Activated CD8-positive, alpha-beta memory T cell treated with anti-CD3 and anti-CD28 coated beads, Interleukin-2, amount 10 ng/mL, durations not matched to agents 7 days and 5 days (primary cell): ENCODE data around the gene NUB1. TPM values are rescaled to one million over a fixed set of nuclear protein-coding genes. Genes with fewer than 3 reads are reported as not detected.
"Not testable (repeated sequence)": the region's sequence is repeated elsewhere in the genome, so short reads cannot be mapped to it uniquely, and the experiment has no call there.

Experiments
- ATAC-seq: fragments of 150-1000 bp; cut with Tn5 transposase; one replicate; pipeline ENCODE4 v1.10.0; 2021; ENCODE audit warnings: moderate library complexity
- CTCF ChIA-PET: fragments of 350-600 bp; sonication (Branson Sonifier 250); formaldehyde crosslinking; loops from one replicate; lab custom pipeline; 2021; ENCODE audit warnings: antibody characterized with exemption; lab: Charles Lee
- DNase-seq: peaks from one replicate; pipeline ENCODE4 v3.0.0-alpha.2; 2020
- H3K27ac Mint-ChIP-seq: one replicate; pipeline ENCODE4 v1.8.0; 2021; ENCODE audit warnings: mild to moderate bottlenecking, mixed read lengths
- H3K27me3 Mint-ChIP-seq: one replicate; pipeline ENCODE4 v1.8.0; 2021; ENCODE audit warnings: mixed read lengths
- H3K36me3 Mint-ChIP-seq: one replicate; pipeline ENCODE4 v1.8.0; 2021; ENCODE audit warnings: mild to moderate bottlenecking, mixed read lengths
- H3K4me1 Mint-ChIP-seq: one replicate; pipeline ENCODE4 v1.8.0; 2021; ENCODE audit warnings: mixed read lengths
- H3K4me3 Mint-ChIP-seq: one replicate; pipeline ENCODE4 v1.8.0; 2021; ENCODE audit warnings: mild to moderate bottlenecking, moderate library complexity, mixed read lengths
- H3K9me3 Mint-ChIP-seq: one replicate; pipeline ENCODE4 v1.8.0; 2022; ENCODE audit warnings: low read depth, mixed read lengths
- total RNA-seq, 2 experiments: library from RNA; stranded (reverse); gene quantifications; one replicate each; pipeline ENCODE4 v1.2.3, GENCODE V29; 2021

NUB1 gene, protein sequence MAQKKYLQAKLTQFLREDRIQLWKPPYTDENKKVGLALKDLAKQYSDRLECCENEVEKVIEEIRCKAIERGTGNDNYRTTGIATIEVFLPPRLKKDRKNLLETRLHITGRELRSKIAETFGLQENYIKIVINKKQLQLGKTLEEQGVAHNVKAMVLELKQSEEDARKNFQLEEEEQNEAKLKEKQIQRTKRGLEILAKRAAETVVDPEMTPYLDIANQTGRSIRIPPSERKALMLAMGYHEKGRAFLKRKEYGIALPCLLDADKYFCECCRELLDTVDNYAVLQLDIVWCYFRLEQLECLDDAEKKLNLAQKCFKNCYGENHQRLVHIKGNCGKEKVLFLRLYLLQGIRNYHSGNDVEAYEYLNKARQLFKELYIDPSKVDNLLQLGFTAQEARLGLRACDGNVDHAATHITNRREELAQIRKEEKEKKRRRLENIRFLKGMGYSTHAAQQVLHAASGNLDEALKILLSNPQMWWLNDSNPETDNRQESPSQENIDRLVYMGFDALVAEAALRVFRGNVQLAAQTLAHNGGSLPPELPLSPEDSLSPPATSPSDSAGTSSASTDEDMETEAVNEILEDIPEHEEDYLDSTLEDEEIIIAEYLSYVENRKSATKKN
- total RNA-seq, result 10 to 100 TPM; 71.3 to 73.3 TPM

DNA sequence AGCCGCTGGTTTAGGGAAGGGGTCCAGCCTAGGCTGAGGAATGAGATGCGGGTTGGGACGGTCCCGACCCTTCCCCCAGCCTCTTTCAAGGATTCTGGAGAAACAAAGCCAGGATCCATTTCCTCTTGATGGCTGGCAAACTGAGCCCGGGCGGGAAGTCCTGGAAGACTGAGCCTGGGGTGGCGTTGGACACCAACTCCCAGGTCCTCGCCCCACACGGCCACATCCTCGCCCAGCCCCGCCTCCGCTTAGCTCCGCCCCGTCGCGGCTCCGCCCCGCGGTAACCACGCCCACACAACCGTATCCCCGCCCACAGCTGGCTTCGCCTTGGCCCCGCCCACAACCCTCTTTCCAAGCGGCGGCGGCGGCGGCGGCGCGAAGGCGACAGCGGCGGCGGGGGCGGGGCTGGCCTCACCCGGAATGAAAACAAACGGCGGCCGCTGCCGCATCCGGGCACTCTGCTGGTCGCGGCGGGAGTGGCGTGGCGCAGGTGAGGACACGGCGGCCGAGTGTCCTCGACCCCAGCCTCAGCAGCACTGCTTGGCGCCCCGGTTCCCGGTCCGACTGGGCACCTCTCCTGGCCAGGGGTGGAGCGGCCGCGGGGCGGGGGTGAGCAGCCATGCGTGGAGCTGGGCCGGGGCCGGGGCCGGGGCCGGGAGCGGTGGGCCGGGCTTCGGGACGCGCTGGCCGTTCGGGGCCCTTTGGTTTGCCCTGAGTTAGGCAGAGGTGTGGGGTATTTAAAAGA is at the start of gene NUB1:
Gene NUB1 (plus strand): TSS at position 456 of the 745 bp plus-strand sequence. CDS start 3,538 bp downstream, outside the sequence.
- Mint-ChIP-seq H3K9me3 (peaks cover 2% of the 10 kb centered on the region), H3K27ac (peak within 1 kb of the TSS; percentile 97), H3K27me3 (no peaks in the 10 kb centered on the region), H3K4me3 (peak within 1 kb of the TSS; percentile 79), H3K4me1 (peaks cover 35% of the 10 kb centered on the region), H3K36me3 (peaks cover 27% of the 10 kb centered on the region)
- DNase-seq, result peak; percentile 94
- ATAC-seq, result peak; percentile 83
- CTCF ChIA-PET, result interaction anchor here (0.9 to 8.9 kb wide), 10 partner anchors 9 to 95 kb away, joined by 3 to 104 read pairs (median 4); no protein-coding TSS in a partner anchor

DNA sequence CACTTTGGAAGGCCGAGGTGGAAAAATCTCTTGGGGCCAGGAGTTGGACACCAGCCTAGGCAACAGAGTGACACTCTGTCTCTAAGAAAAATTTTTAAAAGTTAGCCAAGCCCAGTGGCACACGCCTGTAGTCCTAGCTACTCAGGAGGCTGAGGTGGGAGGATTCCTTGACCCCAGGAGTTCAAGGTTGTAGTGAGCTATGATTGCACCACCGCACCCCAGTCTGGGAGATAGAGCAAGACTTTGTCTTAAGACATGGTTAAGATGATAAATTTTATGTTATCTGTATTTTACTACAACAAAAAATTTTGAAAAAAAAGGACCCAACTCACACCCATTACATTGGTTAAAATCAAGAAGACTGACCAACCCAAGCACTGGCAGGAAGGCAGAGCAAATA is 48.8 kb upstream of the NUB1 start:
- Mint-ChIP-seq H3K27ac (no peak overlapping the region), H3K4me3 (no peak overlapping the region), H3K4me1 (no peaks in the 10 kb centered on the region), H3K36me3 (no peaks in the 10 kb centered on the region), H3K9me3 (no peaks in the 10 kb centered on the region), H3K27me3 (peaks cover 25% of the 10 kb centered on the region)
- no peak for ATAC-seq
- no peak for DNase-seq
- CTCF ChIA-PET, result no interaction called here

DNA sequence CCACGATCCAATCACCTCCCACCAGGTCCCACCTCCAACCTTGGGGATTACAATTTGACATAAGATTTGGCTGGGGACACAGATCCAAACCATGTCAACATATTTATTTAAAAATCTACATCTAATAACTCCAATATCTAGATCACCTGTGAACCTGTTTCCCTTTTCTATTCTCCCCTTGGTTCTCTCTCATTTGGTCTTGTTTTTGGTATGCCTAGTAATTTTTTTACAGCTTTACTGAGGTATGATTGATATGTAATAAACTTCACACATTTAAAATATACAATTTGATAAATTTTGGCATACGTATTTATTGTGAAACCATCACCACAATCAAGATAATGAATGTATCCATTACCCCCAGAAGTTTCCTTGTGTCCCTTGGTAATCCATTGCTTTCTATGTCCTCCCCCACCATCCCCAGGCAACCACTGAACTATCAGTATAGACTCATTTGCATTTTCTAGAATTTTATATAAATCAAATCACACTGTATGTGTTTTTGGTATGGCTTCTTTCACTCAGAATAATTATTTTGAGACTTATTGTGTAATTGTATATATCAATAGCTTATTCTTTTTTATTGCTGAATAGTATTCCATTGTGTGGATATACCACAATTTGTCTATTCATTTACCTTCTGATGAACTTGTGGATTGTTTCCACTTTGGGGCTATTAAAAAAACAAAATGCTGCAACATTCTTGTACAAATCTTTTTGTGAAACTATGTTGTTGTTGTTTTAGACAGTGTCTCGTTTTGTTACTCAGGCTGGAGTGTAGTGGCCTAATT is 45.2 kb upstream of the NUB1 start:
- Mint-ChIP-seq H3K4me3 (no peak overlapping the region), H3K27ac (no peak overlapping the region), H3K4me1 (no peaks in the 10 kb centered on the region), H3K36me3 (no peaks in the 10 kb centered on the region), H3K9me3 (peaks cover 2% of the 10 kb centered on the region), H3K27me3 (peaks cover 34% of the 10 kb centered on the region)
- DNase-seq (no peak), ATAC-seq (no peak)
- CTCF ChIA-PET, result interaction anchor here (0.9 to 1.1 kb wide), 3 partner anchors 10 to 173 kb away, joined by 3 to 5 read pairs (median 4); no protein-coding TSS in a partner anchor

DNA sequence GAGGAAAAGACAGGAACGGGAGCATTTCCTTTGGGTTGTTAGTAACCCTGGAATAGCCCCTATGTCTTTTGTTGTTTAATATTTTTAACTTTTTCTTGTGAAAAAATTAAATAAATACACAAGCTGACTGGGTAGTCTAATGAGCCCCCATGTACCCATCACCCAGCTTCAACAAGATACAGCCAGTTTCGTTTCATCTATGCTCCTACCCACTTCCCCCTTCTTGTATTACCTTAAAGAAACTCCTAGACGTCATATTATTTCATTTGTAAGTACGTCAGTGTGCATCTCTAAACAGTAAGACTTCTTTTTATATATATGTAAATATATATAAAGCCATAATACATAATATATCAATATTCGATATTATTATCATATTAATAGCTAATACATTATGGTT is 42.8 kb upstream of the NUB1 start:
- DNase-seq (no peak), ATAC-seq (no peak)
- CTCF ChIA-PET, result interaction anchor here (1.2 kb wide), 1 partner anchor 54 kb away, joined by 4 read pairs; no protein-coding TSS in a partner anchor
- Mint-ChIP-seq H3K36me3 (no peaks in the 10 kb centered on the region), H3K4me3 (no peak overlapping the region), H3K9me3 (peaks cover 2% of the 10 kb centered on the region), H3K4me1 (peaks cover 3% of the 10 kb centered on the region), H3K27ac (no peak overlapping the region), H3K27me3 (peaks cover 37% of the 10 kb centered on the region)

DNA sequence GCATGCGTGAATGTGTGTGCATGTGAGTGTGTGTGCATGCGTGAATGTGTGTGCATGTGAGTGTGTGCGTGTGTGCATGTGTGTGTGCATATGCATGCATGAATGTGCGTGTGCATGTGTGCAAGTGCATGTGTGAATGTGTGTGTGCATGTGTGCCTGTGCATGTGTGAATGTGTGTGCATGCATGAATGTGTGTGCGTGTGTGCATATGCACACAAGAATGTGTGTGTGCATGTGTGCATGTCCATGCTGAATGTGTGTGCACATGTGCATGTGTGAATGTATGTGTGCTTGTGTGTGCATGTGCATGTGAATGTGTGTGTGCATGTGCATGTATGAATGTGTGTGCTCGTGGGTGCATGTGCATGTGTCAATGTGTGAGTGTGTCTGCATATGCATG is 42.1 kb upstream of the NUB1 start:
- DNase-seq (no peak), ATAC-seq (no peak)
- Mint-ChIP-seq H3K4me1 (peaks cover 3% of the 10 kb centered on the region), H3K4me3 (no peak overlapping the region), H3K27me3 (peaks cover 31% of the 10 kb centered on the region), H3K36me3 (no peaks in the 10 kb centered on the region), H3K27ac (no peak overlapping the region), H3K9me3 (peaks cover 2% of the 10 kb centered on the region)
- CTCF ChIA-PET, result interaction anchor here (1.2 kb wide), 1 partner anchor 55 kb away, joined by 4 read pairs; no protein-coding TSS in a partner anchor

DNA sequence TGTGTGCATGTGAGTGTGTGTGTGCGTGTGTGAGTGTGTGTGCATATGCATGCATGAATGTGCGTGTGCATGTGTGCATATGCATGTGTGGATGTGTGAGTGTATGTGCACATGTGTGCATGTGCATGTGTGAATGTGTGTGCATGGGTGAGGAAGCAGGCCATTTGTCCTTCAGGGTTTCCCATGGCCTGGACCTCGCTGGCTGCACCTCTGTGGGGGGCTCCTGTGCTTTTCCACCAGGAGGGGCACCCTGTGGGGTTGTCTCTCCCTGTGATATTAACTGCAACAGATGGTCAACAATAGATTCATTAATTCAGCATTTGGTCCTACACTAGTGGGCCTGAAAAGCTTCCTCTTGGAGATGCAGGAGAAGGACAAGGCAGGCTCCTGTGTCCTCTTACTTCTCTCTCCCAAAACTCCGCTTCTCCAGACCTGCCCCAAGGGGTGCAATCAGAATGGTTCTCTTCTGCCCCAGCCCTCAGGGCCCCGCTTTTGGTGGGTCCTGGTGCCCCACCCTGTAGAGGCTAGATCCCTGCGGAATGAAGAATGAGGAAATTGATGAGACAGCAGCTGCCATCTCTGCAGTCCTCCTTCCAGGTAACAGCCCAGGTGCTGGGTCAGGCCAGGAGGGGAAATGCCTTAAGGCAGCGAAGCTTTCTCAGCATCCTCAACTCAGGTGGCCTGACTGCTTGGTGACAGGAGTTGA is 41.5 kb upstream of the NUB1 start:
- DNase-seq (no peak), ATAC-seq (no peak)
- CTCF ChIA-PET, result interaction anchor here (1.0 to 3.2 kb wide), 3 partner anchors 11 to 176 kb away, joined by 3 to 14 read pairs (median 3); no protein-coding TSS in a partner anchor
- Mint-ChIP-seq H3K36me3 (no peaks in the 10 kb centered on the region), H3K27ac (no peak overlapping the region), H3K4me3 (no peak overlapping the region), H3K9me3 (peaks cover 2% of the 10 kb centered on the region), H3K27me3 (peaks cover 30% of the 10 kb centered on the region), H3K4me1 (peaks cover 8% of the 10 kb centered on the region)

DNA sequence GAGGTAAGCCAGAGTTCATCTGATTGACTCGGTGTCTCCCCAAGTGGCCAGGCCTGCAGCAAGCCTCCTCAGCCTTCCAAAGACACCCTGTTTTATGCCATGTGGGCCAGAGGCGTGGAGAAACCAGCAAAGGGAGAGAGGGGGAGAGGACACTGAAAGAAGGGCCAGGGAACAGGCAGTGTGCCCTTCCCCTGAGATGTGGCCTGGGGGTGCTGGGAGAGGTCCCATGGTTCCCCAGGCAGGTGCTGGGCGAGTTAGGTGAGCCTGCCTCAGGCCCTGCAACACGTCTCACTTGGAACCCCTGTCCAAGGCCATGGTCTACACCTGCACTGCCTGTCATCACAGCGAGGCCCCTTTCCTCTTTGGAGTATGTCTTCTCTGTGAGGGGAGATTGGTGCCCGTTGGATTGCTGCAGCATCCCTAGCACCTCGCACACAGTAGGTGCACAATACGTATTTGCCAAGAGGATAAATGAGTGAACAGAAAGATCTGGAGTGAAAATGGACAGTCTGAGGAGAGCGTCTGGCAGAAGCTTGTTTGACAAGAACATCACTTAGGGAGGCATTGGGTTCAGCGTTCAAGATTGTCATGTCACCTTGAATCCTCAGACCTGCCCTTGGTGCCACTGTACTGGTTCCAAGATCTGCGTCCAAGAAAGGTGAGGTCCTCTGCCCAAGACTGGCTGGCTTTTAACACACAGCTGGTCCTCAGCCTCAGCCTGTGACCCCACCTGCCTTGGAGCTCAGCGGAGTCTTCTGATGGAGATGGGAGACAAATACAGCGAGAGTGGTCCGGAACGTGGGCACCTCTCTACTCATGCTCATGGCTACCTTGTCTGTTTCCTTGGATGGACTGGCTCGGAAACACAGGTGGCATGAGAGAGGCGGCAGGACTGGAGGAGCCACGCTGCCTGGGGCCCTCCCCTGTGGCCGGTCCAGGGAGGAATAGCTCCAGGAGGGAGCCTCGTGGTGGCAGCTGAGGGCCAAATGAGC is 39.8 kb upstream of the NUB1 start:
- DNase-seq, result peak; percentile 38
- CTCF ChIA-PET, result interaction anchor here (1.0 to 3.2 kb wide), 6 partner anchors 9 to 178 kb away, joined by 3 to 14 read pairs (median 6); no protein-coding TSS in a partner anchor
- Mint-ChIP-seq H3K36me3 (no peaks in the 10 kb centered on the region), H3K4me3 (no peak overlapping the region), H3K27ac (no peak overlapping the region), H3K4me1 (peaks cover 15% of the 10 kb centered on the region), H3K27me3 (peaks cover 39% of the 10 kb centered on the region), H3K9me3 (peaks cover 2% of the 10 kb centered on the region)
- ATAC-seq, result no peak

DNA sequence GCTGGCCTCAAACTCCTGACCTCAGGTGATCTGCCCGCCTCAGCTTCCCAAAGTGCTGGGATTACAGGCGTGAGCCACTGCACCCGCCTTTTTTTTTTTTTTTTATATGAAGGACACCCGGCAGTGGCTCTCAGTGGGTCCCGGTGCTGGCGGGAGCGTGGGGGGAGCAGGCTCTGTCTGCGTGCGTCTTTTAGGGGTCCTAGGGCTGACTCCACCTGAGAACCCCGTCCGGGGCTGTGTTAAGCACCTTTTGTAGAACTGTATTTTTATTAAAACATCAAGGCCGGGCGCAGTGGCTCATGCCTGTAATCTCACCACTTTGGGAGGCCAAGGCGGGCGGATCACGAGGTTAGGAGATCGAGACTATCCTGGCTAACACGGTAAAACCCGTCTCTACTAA is 37.4 kb upstream of the NUB1 start:
- H3K4me3 Mint-ChIP-seq, ATAC-seq, H3K36me3 Mint-ChIP-seq, H3K27ac Mint-ChIP-seq, H3K9me3 Mint-ChIP-seq: not testable (repeated sequence)
- H3K4me1 Mint-ChIP-seq, result peaks cover 15% of the 10 kb centered on the region
- H3K27me3 Mint-ChIP-seq, result peaks cover 41% of the 10 kb centered on the region
- CTCF ChIA-PET, result interaction anchor here (0.7 to 3.7 kb wide), 14 partner anchors 11 to 184 kb away, joined by 3 to 28 read pairs (median 4); no protein-coding TSS in a partner anchor
- peak; percentile 27 for DNase-seq

DNA sequence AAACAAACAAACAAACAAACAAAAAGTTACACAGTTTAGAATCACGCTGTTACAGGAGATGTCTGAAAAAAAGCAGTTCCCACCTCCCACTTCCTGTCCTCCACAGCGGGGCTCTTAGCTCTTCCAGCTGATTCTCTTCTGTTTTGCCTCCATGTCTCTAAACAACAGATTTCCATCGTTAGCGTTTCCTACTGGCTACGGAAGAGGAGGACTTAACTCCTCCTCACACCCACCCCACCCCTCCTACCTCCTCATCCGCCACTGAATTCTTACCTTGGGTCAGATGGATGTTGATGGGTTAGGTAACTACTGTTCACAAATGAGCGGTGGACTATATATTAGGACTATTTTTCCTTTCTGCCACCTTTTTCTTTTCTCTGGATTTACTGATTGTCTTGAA is 36.8 kb upstream of the NUB1 start:
- peaks cover 41% of the 10 kb centered on the region for H3K27me3 Mint-ChIP-seq
- H3K36me3 Mint-ChIP-seq, result no peaks in the 10 kb centered on the region
- no peak overlapping the region for H3K27ac Mint-ChIP-seq
- peak overlapping the region; percentile 23 for H3K4me3 Mint-ChIP-seq
- H3K9me3 Mint-ChIP-seq, result no peaks in the 10 kb centered on the region
- ATAC-seq (no peak), DNase-seq (no peak)
- CTCF ChIA-PET, result interaction anchor here (0.7 to 3.7 kb wide), 14 partner anchors 10 to 449 kb away, joined by 3 to 28 read pairs (median 4); no protein-coding TSS in a partner anchor
- peaks cover 17% of the 10 kb centered on the region for H3K4me1 Mint-ChIP-seq

DNA sequence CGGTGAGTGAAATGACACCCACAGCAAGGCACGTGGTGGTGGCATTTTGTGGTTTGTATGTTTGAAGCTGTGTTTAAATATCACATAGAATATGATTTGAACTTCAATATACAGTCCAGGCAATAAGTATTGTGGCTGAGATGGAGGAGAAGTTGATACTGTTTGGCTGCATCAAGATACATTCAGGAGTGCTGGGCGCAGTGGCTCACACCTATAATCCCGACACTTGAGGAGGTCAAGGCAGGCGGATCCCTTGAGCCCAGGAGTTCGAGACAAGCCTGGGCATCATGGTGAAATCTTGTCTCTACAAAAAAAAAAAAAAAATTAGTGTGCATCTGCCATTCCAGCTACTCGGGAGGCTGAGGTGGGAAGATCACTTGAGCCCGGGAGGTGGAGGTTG is 35.2 kb upstream of the NUB1 start:
- Mint-ChIP-seq H3K36me3 (no peaks in the 10 kb centered on the region), H3K27me3 (peaks cover 38% of the 10 kb centered on the region), H3K4me1 (peaks cover 17% of the 10 kb centered on the region), H3K27ac (no peak overlapping the region), H3K9me3 (no peaks in the 10 kb centered on the region), H3K4me3 (no peak overlapping the region)
- DNase-seq, result no peak
- CTCF ChIA-PET, result interaction anchor here (1.1 to 3.7 kb wide), 6 partner anchors 9 to 196 kb away, joined by 3 to 28 read pairs (median 6); no protein-coding TSS in a partner anchor
- ATAC-seq, result no peak

DNA sequence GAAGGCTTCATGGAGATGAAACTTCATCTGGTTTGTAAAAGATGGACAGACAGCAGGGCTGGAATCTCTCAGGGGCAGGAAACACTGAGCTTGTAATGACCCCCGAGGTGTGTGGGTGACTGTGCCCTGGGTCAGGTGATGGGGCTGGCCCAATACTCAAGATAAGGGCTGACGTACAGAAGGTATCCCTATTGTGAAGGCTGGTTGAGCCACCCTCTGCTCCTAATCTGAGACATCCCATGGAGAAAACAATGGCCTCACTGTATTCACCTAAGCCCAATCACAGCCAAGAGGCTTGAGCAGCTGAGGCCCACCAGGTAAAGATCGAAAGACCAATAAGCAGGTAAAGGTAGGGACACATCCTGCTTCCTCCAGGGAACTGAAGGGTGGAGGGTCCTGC is 34.8 kb upstream of the NUB1 start:
- H3K36me3 Mint-ChIP-seq, result no peaks in the 10 kb centered on the region
- H3K27me3 Mint-ChIP-seq, result peaks cover 37% of the 10 kb centered on the region
- peaks cover 17% of the 10 kb centered on the region for H3K4me1 Mint-ChIP-seq
- H3K9me3 Mint-ChIP-seq, result peaks cover 2% of the 10 kb centered on the region
- ATAC-seq (no peak), DNase-seq (no peak)
- H3K27ac Mint-ChIP-seq, result no peak overlapping the region
- CTCF ChIA-PET, result interaction anchor here (0.9 to 3.7 kb wide), 5 partner anchors 8 to 183 kb away, joined by 3 to 28 read pairs (median 5); no protein-coding TSS in a partner anchor
- H3K4me3 Mint-ChIP-seq, result no peak overlapping the region
